Peyer's patch (tissue), 4 donors: ENCODE data around the gene ALDH4A1.

ENCODE experiments used
- POLR2A ChIP-seq, 2 donors: fragments of 450-650 bp; IDR thresholded peaks; one replicate each; pipeline ENCODE4 v1.5.1; 2017; ENCODE audit warnings: antibody characterized with exemption in 2 of 2, mild to moderate bottlenecking in 2 of 2, moderate library complexity in 2 of 2
- TF ChIP-seq, protein P1 (sequence below), 6 experiments: fragments of 450-650 bp in 4 of 6; fragments of 200-600 bp in 2 of 6; sonication (generic) in 1 of 6; IDR thresholded peaks; one replicate each; pipeline ENCODE4 v1.5.1; 2017 to 2019; ENCODE audit warnings: antibody characterized with exemption in 6 of 6, mild to moderate bottlenecking in 3 of 6, moderate library complexity in 1 of 6

DNA sequence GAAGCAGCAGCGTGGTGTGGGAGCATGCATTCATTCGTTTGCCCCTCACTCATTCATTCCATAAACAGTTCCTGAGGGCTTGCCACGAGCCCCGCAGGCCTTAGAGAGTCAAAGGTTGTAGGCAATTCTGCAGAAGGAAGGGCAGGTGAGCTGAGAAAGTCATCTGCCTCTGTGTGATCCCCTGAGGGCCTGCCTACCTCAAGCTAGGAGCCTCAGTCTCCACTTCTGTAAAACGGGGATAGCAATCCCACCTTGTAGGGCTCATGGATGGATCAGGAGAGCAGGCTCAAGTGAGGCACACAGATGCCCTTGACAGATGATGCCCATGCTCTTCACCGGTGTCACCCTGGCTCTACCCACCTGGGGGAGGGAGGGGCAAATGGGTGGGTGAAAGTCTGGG, 26.6 kb upstream of the ALDH4A1 start:
- TF ChIP-seq, protein P1, sequence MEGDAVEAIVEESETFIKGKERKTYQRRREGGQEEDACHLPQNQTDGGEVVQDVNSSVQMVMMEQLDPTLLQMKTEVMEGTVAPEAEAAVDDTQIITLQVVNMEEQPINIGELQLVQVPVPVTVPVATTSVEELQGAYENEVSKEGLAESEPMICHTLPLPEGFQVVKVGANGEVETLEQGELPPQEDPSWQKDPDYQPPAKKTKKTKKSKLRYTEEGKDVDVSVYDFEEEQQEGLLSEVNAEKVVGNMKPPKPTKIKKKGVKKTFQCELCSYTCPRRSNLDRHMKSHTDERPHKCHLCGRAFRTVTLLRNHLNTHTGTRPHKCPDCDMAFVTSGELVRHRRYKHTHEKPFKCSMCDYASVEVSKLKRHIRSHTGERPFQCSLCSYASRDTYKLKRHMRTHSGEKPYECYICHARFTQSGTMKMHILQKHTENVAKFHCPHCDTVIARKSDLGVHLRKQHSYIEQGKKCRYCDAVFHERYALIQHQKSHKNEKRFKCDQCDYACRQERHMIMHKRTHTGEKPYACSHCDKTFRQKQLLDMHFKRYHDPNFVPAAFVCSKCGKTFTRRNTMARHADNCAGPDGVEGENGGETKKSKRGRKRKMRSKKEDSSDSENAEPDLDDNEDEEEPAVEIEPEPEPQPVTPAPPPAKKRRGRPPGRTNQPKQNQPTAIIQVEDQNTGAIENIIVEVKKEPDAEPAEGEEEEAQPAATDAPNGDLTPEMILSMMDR (IDR thresholded peaks at IDR 0.05) = no peak
- no peak for TF ChIP-seq POLR2A (IDR thresholded peaks at IDR 0.05)
